K562 (cell line): ENCODE results near the gene CSMD2. TPM values are rescaled to one million over a fixed set of nuclear protein-coding genes. Genes with fewer than 3 reads are reported as not detected.
A peak's percentile ranks its signal among the peaks of the same experiment; 100 is the strongest.

ENCODE experiments used
- CBFA2T2 ChIP-seq: fragments of 450-650 bp; conservative IDR thresholded peaks from 2 replicates; pipeline ENCODE4 v1.6.1; 2017; ENCODE audit warnings: mild to moderate bottlenecking
- CBFA2T3 ChIP-seq: fragments of 450-650 bp; IDR thresholded peaks from 2 replicates; pipeline ENCODE4 v1.6.1; 2017
- FOS ChIP-seq: IDR thresholded peaks from 3 replicates; pipeline ENCODE4 v1.6.1; 2011; ENCODE audit not compliant: insufficient read length; ENCODE audit errors: extremely low read depth
- JUN ChIP-seq, 2 experiments: sonication (generic) in 1 of 2; formaldehyde crosslinking in 1 of 2; IDR thresholded peaks; 2 replicates each; pipeline versions ENCODE4 v1.6.1 to v1.8.0; 2012 to 2022; ENCODE audit warnings: borderline replicate concordance in 2 of 2, mild to moderate bottlenecking in 2 of 2, improper control_type of control experiment in 1 of 2, low read depth in 1 of 2, low read length in 1 of 2, missing genetic modification reagents in 1 of 2
- JUNB ChIP-seq: fragments of 450-650 bp; formaldehyde crosslinking; conservative IDR thresholded peaks from 2 replicates; pipeline ENCODE4 v1.4.0; 2020; ENCODE audit warnings: mild to moderate bottlenecking
- MAFG ChIP-seq: fragments of 450-650 bp; conservative IDR thresholded peaks from 2 replicates; pipeline ENCODE4 v1.6.1; 2016; ENCODE audit warnings: missing genetic modification characterization, missing compliant biosample characterization
- MEIS2 ChIP-seq: fragments of 450-650 bp; IDR thresholded peaks from 2 replicates; pipeline ENCODE4 v1.6.1; 2014; ENCODE audit warnings: mild to moderate bottlenecking; ENCODE audit not compliant: partially characterized antibody
- MTF1 ChIP-seq: fragments of 250-450 bp; sonication (Bioruptor Pico); IDR thresholded peaks from 2 replicates; pipeline ENCODE4 v1.9.0; 2021; ENCODE audit warnings: moderate library complexity, mild to moderate bottlenecking, inconsistent platforms, borderline replicate concordance
- NFRKB ChIP-seq: fragments of 450-650 bp; IDR thresholded peaks from 2 replicates; pipeline ENCODE4 v1.6.1; 2016; ENCODE audit warnings: low read depth
- SNAPC5 ChIP-seq: fragments of 250-450 bp; sonication (Bioruptor Pico); IDR thresholded peaks from 2 replicates; pipeline ENCODE4 v1.8.0; 2021; ENCODE audit warnings: moderate library complexity, mild to moderate bottlenecking, inconsistent platforms
- TEAD4 ChIP-seq, 2 experiments: sonication (generic) in 1 of 2; formaldehyde crosslinking in 1 of 2; IDR thresholded peaks; 2 replicates each; pipeline versions ENCODE4 v1.6.1 to v1.8.0; 2012 to 2022; ENCODE audit warnings: borderline replicate concordance in 1 of 2, inconsistent platforms in 1 of 2, low read length in 1 of 2, mild to moderate bottlenecking in 1 of 2, missing genetic modification reagents in 1 of 2
- polyA plus RNA-seq, 8 experiments: library from polyadenylated mRNA; depleted of rRNA in 4 of 8; stranded (reverse) in 5 of 8; unstranded in 3 of 8; fragments of >200 nt; fragmentation: Nextera tagmentation in 2 of 8; fragmentation: Illumina TruSeq in 1 of 8; extraction: Ambion mirVana in 2 of 8; extraction: Trizol in 1 of 8; gene quantifications; 2 replicates each; pipeline versions ENCODE4 v1.2.1 to v1.2.3, GENCODE V29; 2011 to 2014; ENCODE audit warnings: inconsistent platforms in 1 of 8, missing spikeins in 1 of 8
- total RNA-seq, 7 experiments: library from RNA; depleted of rRNA in 6 of 7; stranded (reverse); fragments of >200 nt in 6 of 7; fragmentation: Illumina TruSeq in 2 of 7; extraction: Trizol in 2 of 7; gene quantifications; 2 replicates each; pipeline versions ENCODE4 v1.2.1 to v1.2.3, GENCODE V29; 2011 to 2021; ENCODE audit warnings: low replicate concordance in 1 of 7
- TF ChIP-seq, protein P1 (sequence below): fragments of 450-650 bp; IDR thresholded peaks from 2 replicates; pipeline ENCODE4 v1.6.1; 2016; ENCODE audit warnings: mild to moderate bottlenecking

Gene CSMD2
- total and polyA plus RNA-seq, 9 of the 15 experiments (the other 6 are each of a cell fraction or from before 2014, with no cell fraction given): not detected

- no peak for TF ChIP-seq MTF1 (CRISPR knock-in tag)
- peak; percentile 11 for TF ChIP-seq FOS
- peak; percentile 45; the same call in 1 of the 2 replicates for TF ChIP-seq TEAD4 (IDR thresholded peaks at IDR 0.05; ENCODE audit: low read length)
- TF ChIP-seq TEAD4 (CRISPR knock-in tag; IDR thresholded peaks at IDR 0.05; ENCODE audit: borderline replicate concordance): no peak
- peak; percentile 72 for TF ChIP-seq JUN (IDR thresholded peaks at IDR 0.05; ENCODE audit: borderline replicate concordance, low read depth, low read length)
- TF ChIP-seq JUN (CRISPR knock-in tag; IDR thresholded peaks at IDR 0.05; ENCODE audit: borderline replicate concordance): no peak
- 0 out of 2 replicates have a peak, but pooled peaks have one; percentile 24 for TF ChIP-seq MAFG (tag)
- peak; percentile 80 for TF ChIP-seq JUNB
- TF ChIP-seq SNAPC5 (CRISPR knock-in tag): no peak
- TF ChIP-seq CBFA2T2: peak; percentile 16; the same call in 1 of the 2 replicates
- peak; percentile 33 for TF ChIP-seq CBFA2T3
- TF ChIP-seq, protein P1, sequence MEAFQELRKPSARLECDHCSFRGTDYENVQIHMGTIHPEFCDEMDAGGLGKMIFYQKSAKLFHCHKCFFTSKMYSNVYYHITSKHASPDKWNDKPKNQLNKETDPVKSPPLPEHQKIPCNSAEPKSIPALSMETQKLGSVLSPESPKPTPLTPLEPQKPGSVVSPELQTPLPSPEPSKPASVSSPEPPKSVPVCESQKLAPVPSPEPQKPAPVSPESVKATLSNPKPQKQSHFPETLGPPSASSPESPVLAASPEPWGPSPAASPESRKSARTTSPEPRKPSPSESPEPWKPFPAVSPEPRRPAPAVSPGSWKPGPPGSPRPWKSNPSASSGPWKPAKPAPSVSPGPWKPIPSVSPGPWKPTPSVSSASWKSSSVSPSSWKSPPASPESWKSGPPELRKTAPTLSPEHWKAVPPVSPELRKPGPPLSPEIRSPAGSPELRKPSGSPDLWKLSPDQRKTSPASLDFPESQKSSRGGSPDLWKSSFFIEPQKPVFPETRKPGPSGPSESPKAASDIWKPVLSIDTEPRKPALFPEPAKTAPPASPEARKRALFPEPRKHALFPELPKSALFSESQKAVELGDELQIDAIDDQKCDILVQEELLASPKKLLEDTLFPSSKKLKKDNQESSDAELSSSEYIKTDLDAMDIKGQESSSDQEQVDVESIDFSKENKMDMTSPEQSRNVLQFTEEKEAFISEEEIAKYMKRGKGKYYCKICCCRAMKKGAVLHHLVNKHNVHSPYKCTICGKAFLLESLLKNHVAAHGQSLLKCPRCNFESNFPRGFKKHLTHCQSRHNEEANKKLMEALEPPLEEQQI: no peak
- peak; percentile 77 for TF ChIP-seq MEIS2
- TF ChIP-seq NFRKB: no peak
Observed at GRCh38 chr1:33918368-33918767, 246.7 kb downstream of the CSMD2 start (continued).
